ENCODE data around the gene ADGRL2.
"Not testable (repeated sequence)": the region's sequence is repeated elsewhere in the genome, so short reads cannot be mapped to it uniquely, and the experiment has no call there.

Gene ADGRL2

DNA sequence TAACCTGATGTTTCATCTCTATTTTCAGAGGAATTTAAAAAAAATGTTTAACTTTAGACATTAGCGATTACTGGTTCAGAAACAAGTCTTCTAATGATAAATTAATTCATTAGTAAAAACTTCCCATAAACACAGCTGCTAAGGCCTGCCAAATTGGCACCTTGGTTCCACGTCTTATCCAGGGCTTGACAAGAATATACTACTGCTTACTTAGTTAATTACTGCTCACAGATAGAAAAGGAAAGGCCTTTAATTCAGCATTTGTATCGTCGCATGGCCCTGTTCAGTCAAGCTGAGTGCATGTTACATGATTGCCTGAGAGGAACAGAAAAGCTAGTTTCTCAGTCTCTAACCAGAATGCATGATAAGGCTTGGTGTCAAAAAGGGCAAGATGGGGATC, 84.6 kb downstream of the ADGRL2 start:
- H3K36me3 ChIP-seq (ENCODE audit: control insufficient read depth in 2 of 2, insufficient read depth in 1 of 2, low read length in 2 of 2), result no peaks in the 10 kb centered on the region
- no peak overlapping the region for H3K27ac ChIP-seq (ENCODE audit: extremely low read depth, low read depth, low read length)
- no peaks in the 10 kb centered on the region for H3K9me3 ChIP-seq (ENCODE audit: control insufficient read depth, insufficient read depth, low read depth, low read length)
- ChIA-PET POLR2A (no interaction called here), CTCF (no interaction called here)
- TF ChIP-seq ZIC2 (tag by site-specific recombination; IDR thresholded peaks at IDR 0.05) (no peak), ZSCAN30 (tag by site-specific recombination; IDR thresholded peaks at IDR 0.05) (no peak)
- H3K4me1 ChIP-seq (ENCODE audit: control insufficient read depth, insufficient read depth, low read length), result peaks cover 3% of the 10 kb centered on the region; the same call in 1 of the 2 replicates
- no peak overlapping the region for H3K4me3 ChIP-seq (ENCODE audit: low read depth, low read length)

DNA sequence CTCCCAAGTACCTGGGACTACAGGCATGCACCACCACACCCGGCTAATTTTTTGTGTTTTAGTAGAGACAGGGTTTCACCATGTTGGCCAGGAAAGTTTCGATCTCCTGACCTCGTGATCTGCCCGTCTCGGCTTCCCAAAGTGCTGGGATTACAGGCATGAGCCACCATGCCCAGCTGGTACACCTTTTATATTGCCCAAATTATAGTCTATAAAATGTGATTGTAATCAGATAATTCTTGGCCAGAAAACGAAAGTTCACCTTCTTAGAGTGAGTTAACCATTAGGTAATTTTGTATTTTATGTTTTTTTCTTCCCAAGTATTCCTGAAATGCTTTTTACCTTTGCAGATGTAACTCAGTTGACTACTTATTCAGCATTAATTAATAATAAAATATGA, 85.6 kb downstream of the ADGRL2 start:
- H3K27ac ChIP-seq (ENCODE audit: extremely low read depth, low read depth, low read length); POLR2A ChIA-PET; H3K36me3 ChIP-seq (ENCODE audit: control insufficient read depth in 2 of 2, insufficient read depth in 1 of 2, low read length in 2 of 2); H3K9me3 ChIP-seq (ENCODE audit: control insufficient read depth, insufficient read depth, low read depth, low read length); CTCF ChIA-PET; H3K4me3 ChIP-seq (ENCODE audit: low read depth, low read length); H3K4me1 ChIP-seq (ENCODE audit: control insufficient read depth, insufficient read depth, low read length): not testable (repeated sequence)

DNA sequence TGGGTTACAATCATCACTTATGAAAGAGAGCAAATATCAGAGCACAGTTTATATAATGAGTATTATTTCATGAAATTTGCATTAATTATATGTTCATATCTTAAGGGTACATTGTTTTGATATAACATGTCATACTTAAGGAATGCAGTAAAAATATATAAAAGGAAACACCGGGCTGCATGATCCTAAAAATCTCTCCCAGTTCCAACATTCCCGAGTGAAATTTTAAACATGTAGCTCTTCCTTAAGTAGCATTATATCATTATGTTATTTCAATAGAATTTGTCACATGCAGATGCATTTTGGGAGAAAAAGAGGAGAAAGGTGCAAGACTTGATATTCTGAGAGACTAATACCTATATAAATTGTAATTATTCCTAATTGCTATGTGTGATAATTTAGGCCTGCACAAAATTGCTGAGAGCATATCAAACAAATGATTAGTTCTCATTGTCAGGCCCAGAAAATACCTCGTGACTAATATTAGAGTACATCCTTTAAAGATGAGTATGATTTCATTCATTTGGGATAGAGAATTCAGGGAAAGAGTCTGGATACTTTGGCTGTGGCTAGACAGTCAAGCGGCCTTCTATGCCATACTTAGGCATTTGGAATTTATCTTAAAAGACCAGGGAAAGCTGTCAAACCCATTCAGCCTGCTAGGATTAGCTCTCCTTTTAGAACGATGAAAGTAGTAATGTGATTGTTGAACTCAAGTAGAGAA, 86.8 kb downstream of the ADGRL2 start:
- H3K27ac ChIP-seq (ENCODE audit: extremely low read depth, low read depth, low read length), result no peak overlapping the region
- ChIA-PET POLR2A (no interaction called here), CTCF (interaction anchor here (1.0 kb wide), 1 partner anchor 87 kb away, joined by 3 read pairs; the partner anchor contains the start of gene ADGRL2)
- H3K4me1 ChIP-seq (ENCODE audit: control insufficient read depth, insufficient read depth, low read length), result peaks cover 3% of the 10 kb centered on the region; the same call in 1 of the 2 replicates
- H3K36me3 ChIP-seq (ENCODE audit: control insufficient read depth in 2 of 2, insufficient read depth in 1 of 2, low read length in 2 of 2), result no peaks in the 10 kb centered on the region
- TF ChIP-seq GLIS2 (tag by site-specific recombination; IDR thresholded peaks at IDR 0.05) (no peak), BCL11A (tag by site-specific recombination; IDR thresholded peaks at IDR 0.05; ENCODE audit: low read depth) (no peak), ZNF560 (tag by site-specific recombination; IDR thresholded peaks at IDR 0.05; ENCODE audit: borderline replicate concordance) (no peak), ZNF211 (tag by site-specific recombination; IDR thresholded peaks at IDR 0.05; ENCODE audit: low read depth) (no peak), ZNF24 (tag by site-specific recombination; IDR thresholded peaks at IDR 0.05) (no peak), ZNF354C (tag by site-specific recombination; IDR thresholded peaks at IDR 0.05; ENCODE audit: borderline replicate concordance, low read depth) (no peak), ZNF48 (tag by site-specific recombination; IDR thresholded peaks at IDR 0.05) (no peak), ZNF350 (tag by site-specific recombination; IDR thresholded peaks at IDR 0.05) (no peak)
- no peak overlapping the region for H3K4me3 ChIP-seq (ENCODE audit: low read depth, low read length)
- no peaks in the 10 kb centered on the region for H3K9me3 ChIP-seq (ENCODE audit: control insufficient read depth, insufficient read depth, low read depth, low read length)

DNA sequence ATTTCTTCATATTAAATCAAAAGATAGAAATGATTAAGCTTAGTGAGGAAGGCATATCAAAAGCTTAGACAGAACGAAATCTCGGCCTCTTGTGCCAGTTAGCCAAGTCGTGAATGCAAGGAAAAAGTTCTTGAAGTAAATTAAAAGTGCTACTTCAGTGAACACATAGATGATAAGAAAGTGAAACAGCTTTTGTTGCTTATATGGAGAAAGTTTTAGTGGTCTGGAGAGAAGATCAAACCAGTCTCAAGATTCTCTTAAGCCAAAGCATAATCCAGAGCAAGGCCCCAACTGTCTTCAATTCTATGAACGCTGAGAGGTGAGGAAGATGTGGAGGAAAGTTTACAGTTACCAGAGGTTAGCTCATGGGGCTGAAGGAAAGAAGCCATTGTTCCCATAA, 88.4 kb downstream of the ADGRL2 start:
- ChIA-PET POLR2A (interaction anchor here (0.6 kb wide), 1 partner anchor 99 kb away, joined by 5 read pairs; no protein-coding TSS in a partner anchor), CTCF (interaction anchor here (0.6 kb wide), 1 partner anchor 34 kb away, joined by 3 read pairs; no protein-coding TSS in a partner anchor)
- no peak overlapping the region for H3K27ac ChIP-seq (ENCODE audit: extremely low read depth, low read depth, low read length)
- no peaks in the 10 kb centered on the region; the same call in 1 of the 2 replicates for H3K4me1 ChIP-seq (ENCODE audit: control insufficient read depth, insufficient read depth, low read length)
- H3K4me3 ChIP-seq (ENCODE audit: low read depth, low read length), result no peak overlapping the region
- no peaks in the 10 kb centered on the region for H3K9me3 ChIP-seq (ENCODE audit: control insufficient read depth, insufficient read depth, low read depth, low read length)
- no peaks in the 10 kb centered on the region for H3K36me3 ChIP-seq (ENCODE audit: control insufficient read depth in 2 of 2, insufficient read depth in 1 of 2, low read length in 2 of 2)
- TF ChIP-seq ZNF335 (tag by site-specific recombination; conservative IDR thresholded peaks at IDR 0.05) (no peak), PRDM1 (tag by site-specific recombination; IDR thresholded peaks at IDR 0.05) (peak; percentile 65)

DNA sequence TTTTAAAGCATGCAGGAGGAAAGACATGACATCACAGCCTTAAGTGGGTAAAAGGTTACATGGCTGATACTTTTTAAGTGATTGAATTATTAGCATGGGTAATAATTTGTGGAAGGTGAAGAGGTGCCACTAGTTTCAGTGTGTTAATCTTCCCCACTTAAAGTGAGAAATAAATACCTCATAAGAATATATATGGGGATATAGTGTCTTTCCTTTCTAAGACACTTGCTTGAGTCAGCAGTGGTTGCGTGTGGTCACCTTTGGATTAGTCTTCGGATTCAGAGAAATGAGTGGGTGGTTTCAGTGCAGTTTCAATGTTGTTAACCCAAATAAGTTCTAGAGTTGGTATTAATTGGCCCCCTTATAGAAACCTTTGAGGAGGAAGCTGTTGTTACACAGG, 94.1 kb downstream of the ADGRL2 start:
- CTCF ChIA-PET, result no interaction called here

More for the DNA sequence above, 94.1 kb downstream of the ADGRL2 start:
- H3K27ac ChIP-seq (ENCODE audit: extremely low read depth, low read depth, low read length), result no peak overlapping the region
- no peak for TF ChIP-seq ZBTB8A (tag by site-specific recombination; IDR thresholded peaks at IDR 0.05)
- TF ChIP-seq IKZF3 (tag by site-specific recombination; IDR thresholded peaks at IDR 0.05), result 0 out of 2 replicates have a peak, but pooled peaks have one; percentile 8
- TF ChIP-seq, protein P1, sequence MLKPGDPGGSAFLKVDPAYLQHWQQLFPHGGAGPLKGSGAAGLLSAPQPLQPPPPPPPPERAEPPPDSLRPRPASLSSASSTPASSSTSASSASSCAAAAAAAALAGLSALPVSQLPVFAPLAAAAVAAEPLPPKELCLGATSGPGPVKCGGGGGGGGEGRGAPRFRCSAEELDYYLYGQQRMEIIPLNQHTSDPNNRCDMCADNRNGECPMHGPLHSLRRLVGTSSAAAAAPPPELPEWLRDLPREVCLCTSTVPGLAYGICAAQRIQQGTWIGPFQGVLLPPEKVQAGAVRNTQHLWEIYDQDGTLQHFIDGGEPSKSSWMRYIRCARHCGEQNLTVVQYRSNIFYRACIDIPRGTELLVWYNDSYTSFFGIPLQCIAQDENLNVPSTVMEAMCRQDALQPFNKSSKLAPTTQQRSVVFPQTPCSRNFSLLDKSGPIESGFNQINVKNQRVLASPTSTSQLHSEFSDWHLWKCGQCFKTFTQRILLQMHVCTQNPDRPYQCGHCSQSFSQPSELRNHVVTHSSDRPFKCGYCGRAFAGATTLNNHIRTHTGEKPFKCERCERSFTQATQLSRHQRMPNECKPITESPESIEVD (tag by site-specific recombination; IDR thresholded peaks at IDR 0.05), result peak; percentile 54
- TF ChIP-seq, protein P2, sequence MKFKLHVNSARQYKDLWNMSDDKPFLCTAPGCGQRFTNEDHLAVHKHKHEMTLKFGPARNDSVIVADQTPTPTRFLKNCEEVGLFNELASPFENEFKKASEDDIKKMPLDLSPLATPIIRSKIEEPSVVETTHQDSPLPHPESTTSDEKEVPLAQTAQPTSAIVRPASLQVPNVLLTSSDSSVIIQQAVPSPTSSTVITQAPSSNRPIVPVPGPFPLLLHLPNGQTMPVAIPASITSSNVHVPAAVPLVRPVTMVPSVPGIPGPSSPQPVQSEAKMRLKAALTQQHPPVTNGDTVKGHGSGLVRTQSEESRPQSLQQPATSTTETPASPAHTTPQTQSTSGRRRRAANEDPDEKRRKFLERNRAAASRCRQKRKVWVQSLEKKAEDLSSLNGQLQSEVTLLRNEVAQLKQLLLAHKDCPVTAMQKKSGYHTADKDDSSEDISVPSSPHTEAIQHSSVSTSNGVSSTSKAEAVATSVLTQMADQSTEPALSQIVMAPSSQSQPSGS (tag by site-specific recombination; IDR thresholded peaks at IDR 0.05; ENCODE audit: low read depth), result 0 out of 2 replicates have a peak, but pooled peaks have one; percentile 27
- POLR2A ChIA-PET, result no interaction called here
- H3K9me3 ChIP-seq (ENCODE audit: control insufficient read depth, insufficient read depth, low read depth, low read length), result no peaks in the 10 kb centered on the region
- peaks cover 21% of the 10 kb centered on the region for H3K4me1 ChIP-seq (ENCODE audit: control insufficient read depth, insufficient read depth, low read length)
- H3K36me3 ChIP-seq (ENCODE audit: control insufficient read depth in 2 of 2, insufficient read depth in 1 of 2, low read length in 2 of 2), result no peaks in the 10 kb centered on the region
- H3K4me3 ChIP-seq (ENCODE audit: low read depth, low read length), result no peak overlapping the region
